Right lobe of liver (tissue), 6 donors: ENCODE results near the gene KIAA2012. TPM values are rescaled to one million over a fixed set of nuclear protein-coding genes. Genes with fewer than 3 reads are reported as not detected.

Experiments
- ATAC-seq, 4 donors: fragments of 200-7000 bp; cut with Tn5 transposase; one replicate each; pipeline ENCODE4 v1.9.1; 2020; ENCODE audit warnings: mild to moderate bottlenecking in 4 of 4, moderate library complexity in 4 of 4
- DNase-seq, 3 donors: peaks; one replicate each; pipeline ENCODE4 v3.0.0-alpha.2; 2020
- H3K27ac ChIP-seq, 3 donors: fragments of 200-600 bp; one replicate each; pipeline ENCODE4 v1.8.0; 2022
- H3K27me3 ChIP-seq, 2 donors: fragments of 200-600 bp; one replicate each; pipeline ENCODE4 v1.8.0; 2022
- H3K36me3 ChIP-seq, 4 donors: fragments of 200-600 bp; sonication (generic) in 1 of 4; one replicate each; pipeline versions ENCODE4 v1.5.1 to v1.8.0; 2017 to 2022; ENCODE audit warnings: control low read depth in 1 of 4
- H3K4me1 ChIP-seq, 4 donors: fragments of 200-600 bp; sonication (generic) in 1 of 4; one replicate each; pipeline versions ENCODE4 v1.5.1 to v1.8.0; 2017 to 2022; ENCODE audit warnings: control low read depth in 1 of 4
- H3K4me3 ChIP-seq, 3 donors: fragments of 200-600 bp; one replicate each; pipeline ENCODE4 v1.8.0; 2022
- H3K9me3 ChIP-seq, 4 donors: fragments of 200-600 bp; sonication (generic) in 1 of 4; one replicate each; pipeline versions ENCODE4 v1.5.1 to v1.8.0; 2017 to 2022; ENCODE audit warnings: control low read depth in 1 of 4
- POLR2A ChIP-seq: fragments of 450-650 bp; IDR thresholded peaks from one replicate; pipeline ENCODE4 v1.6.1; 2017; ENCODE audit warnings: antibody characterized with exemption, mild to moderate bottlenecking
- WGBS: methylation state at CpG from one replicate; pipeline ENCODE4 v1.1.6; 2018; ENCODE audit warnings: low coverage, low lambda C conversion rate; ENCODE audit not compliant: insufficient coverage; ENCODE audit errors: missing lambda C conversion rate; 5-methylcytosine and 5-hydroxymethylcytosine counted together
- intact Hi-C, 2 donors: fragments of 100-400 bp; cut with DNase I; formaldehyde crosslinking; loops; one replicate each; pipeline versions ENCODE4 v1.11.2 to v1.14.1; 2022
- total RNA-seq, 6 experiments: library from RNA; depleted of rRNA in 2 of 6; stranded (reverse); fragments of >200 nt in 2 of 6; fragmentation: NEBNext Ultra II Directional in 3 of 6; extraction: Animal tissue kit (Norgen Biotek cat#: 25700) in 3 of 6; gene quantifications; one replicate each; pipeline versions ENCODE4 v1.1.0 to v1.2.4, GENCODE V29; 2016 to 2023
- TF ChIP-seq, protein P1 (sequence below), 4 donors: fragments of 200-600 bp in 3 of 4; fragments of 450-650 bp in 1 of 4; IDR thresholded peaks; one replicate each; pipeline versions ENCODE4 v1.5.1 to v1.8.0; 2016 to 2022; ENCODE audit warnings: antibody characterized with exemption in 4 of 4, mild to moderate bottlenecking in 2 of 4
- donor health status: DM: no; HTN: yes; CAD: no.
- donor health status: DM: no; HTN: no; CAD: no.
- donor health status: DM: no; HTN: no; CAD: no.
- donor health status: DM: no; HTN: yes; CAD: no.
- donor health status: DM: no; HTN: yes; CAD: no.

Gene KIAA2012
- total RNA-seq, 6 experiments from 2014 or later, result 0.11 to 0.56 (median 0.43) TPM

DNA sequence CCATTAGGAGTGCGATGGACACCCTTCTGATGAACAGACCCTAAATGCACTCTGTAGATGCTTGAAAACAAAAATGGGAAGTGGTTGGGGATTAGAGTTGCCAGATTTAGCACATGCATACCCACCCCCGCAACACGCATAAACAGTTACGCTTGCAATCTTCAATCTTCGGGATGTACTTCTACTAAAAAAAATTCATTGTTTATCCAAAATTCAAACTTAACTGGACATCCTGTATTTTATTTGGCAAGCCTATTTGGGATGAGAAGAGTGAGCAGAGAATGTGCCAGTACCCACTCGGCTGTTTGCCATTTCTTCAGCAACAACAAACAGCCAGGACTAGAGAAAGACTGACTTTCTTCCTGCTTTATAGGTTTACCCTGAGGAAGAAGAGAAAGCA, 18.4 kb downstream of the KIAA2012 start:
- no peaks in the 10 kb centered on the region for H3K4me1 ChIP-seq
- DNase-seq (no peak), ATAC-seq (no peak)
- TF ChIP-seq POLR2A, result no peak
- TF ChIP-seq, protein P1, sequence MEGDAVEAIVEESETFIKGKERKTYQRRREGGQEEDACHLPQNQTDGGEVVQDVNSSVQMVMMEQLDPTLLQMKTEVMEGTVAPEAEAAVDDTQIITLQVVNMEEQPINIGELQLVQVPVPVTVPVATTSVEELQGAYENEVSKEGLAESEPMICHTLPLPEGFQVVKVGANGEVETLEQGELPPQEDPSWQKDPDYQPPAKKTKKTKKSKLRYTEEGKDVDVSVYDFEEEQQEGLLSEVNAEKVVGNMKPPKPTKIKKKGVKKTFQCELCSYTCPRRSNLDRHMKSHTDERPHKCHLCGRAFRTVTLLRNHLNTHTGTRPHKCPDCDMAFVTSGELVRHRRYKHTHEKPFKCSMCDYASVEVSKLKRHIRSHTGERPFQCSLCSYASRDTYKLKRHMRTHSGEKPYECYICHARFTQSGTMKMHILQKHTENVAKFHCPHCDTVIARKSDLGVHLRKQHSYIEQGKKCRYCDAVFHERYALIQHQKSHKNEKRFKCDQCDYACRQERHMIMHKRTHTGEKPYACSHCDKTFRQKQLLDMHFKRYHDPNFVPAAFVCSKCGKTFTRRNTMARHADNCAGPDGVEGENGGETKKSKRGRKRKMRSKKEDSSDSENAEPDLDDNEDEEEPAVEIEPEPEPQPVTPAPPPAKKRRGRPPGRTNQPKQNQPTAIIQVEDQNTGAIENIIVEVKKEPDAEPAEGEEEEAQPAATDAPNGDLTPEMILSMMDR (IDR thresholded peaks at IDR 0.05), result no peak
- no peaks in the 10 kb centered on the region for H3K27me3 ChIP-seq
- WGBS, result 64% methylated on average over 6 of the region's 6 CpGs
- H3K27ac ChIP-seq, result no peak overlapping the region
- intact Hi-C loops, result no loop called here
- no peaks in the 10 kb centered on the region for H3K9me3 ChIP-seq
- no peak overlapping the region for H3K4me3 ChIP-seq
- H3K36me3 ChIP-seq, result no peaks in the 10 kb centered on the region

GRCh38 chr2:202094426-202094986, 21.5 kb downstream of the KIAA2012 start:
- no peaks in the 10 kb centered on the region for H3K36me3 ChIP-seq
- no peaks in the 10 kb centered on the region for H3K27me3 ChIP-seq
- intact Hi-C loops, result no loop called here

GRCh38 chr2:202095235-202095634, 22.2 kb downstream of the KIAA2012 start:
- Histone ChIP-seq H3K27ac (no peak overlapping the region), H3K9me3 (no peaks in the 10 kb centered on the region), H3K36me3 (no peaks in the 10 kb centered on the region), H3K27me3 (no peaks in the 10 kb centered on the region), H3K4me1 (no peaks in the 10 kb centered on the region), H3K4me3 (no peak overlapping the region)
- intact Hi-C loops, result no loop called here
- DNase-seq (no peak), ATAC-seq (no peak)
- no peak for TF ChIP-seq POLR2A
- TF ChIP-seq, protein P1 (IDR thresholded peaks at IDR 0.05), result no peak

More at GRCh38 chr2:202094426-202094986, 21.5 kb downstream of the KIAA2012 start:
- Histone ChIP-seq H3K4me3 (no peak overlapping the region), H3K4me1 (no peaks in the 10 kb centered on the region), H3K9me3 (no peaks in the 10 kb centered on the region), H3K27ac (no peak overlapping the region)
- no peak for DNase-seq
- ATAC-seq, result no peak
- no peak for TF ChIP-seq POLR2A
- TF ChIP-seq, protein P1 (IDR thresholded peaks at IDR 0.05), result no peak
- WGBS, result 97% methylated on average over 3 of the region's 3 CpGs

DNA sequence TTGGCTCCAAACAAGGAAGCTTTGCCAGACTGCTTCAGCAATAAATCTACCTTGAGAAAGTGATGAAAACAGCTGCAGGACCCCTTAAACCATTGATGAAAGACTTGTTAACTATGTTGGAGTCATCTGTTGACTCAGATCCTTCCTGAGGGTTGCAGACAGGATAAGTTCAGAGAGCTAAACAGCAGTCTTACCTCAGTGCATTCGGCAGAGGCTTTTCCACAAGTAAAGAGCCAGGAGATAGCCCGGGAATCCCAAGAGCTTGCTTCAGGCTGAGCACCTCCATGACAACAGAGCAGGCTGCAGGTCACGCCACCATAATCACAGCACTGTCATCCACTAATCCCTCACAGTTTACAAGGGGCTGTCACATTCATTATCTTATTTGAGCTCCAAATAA, 23.7 kb downstream of the KIAA2012 start:
- no peak for ATAC-seq
- WGBS, result 67% methylated on average over 2 of the region's 3 CpGs
- DNase-seq, result no peak
- Histone ChIP-seq H3K4me1 (no peaks in the 10 kb centered on the region), H3K9me3 (no peaks in the 10 kb centered on the region), H3K27me3 (no peaks in the 10 kb centered on the region), H3K4me3 (no peak overlapping the region), H3K27ac (no peak overlapping the region), H3K36me3 (no peaks in the 10 kb centered on the region)
- TF ChIP-seq, protein P1 (IDR thresholded peaks at IDR 0.05), result no peak
- TF ChIP-seq POLR2A, result no peak
- intact Hi-C loops, result no loop called here

- 89% methylated on average over 3 of the region's 3 CpGs for WGBS
- TF ChIP-seq, protein P1 (IDR thresholded peaks at IDR 0.05), result no peak
- TF ChIP-seq POLR2A, result no peak
- Histone ChIP-seq H3K36me3 (no peaks in the 10 kb centered on the region), H3K4me1 (no peaks in the 10 kb centered on the region), H3K4me3 (no peak overlapping the region), H3K27me3 (no peaks in the 10 kb centered on the region), H3K9me3 (no peaks in the 10 kb centered on the region), H3K27ac (no peak overlapping the region)
- DNase-seq (no peak), ATAC-seq (no peak)
- intact Hi-C loops, result no loop called here
Observed at GRCh38 chr2:202098291-202098690, 25.2 kb downstream of the KIAA2012 start.
